ENCODE data around the gene RELCH. TPM values are rescaled to one million over a fixed set of nuclear protein-coding genes. Genes with fewer than 3 reads are reported as not detected.

Gene RELCH
- total RNA-seq, 1 donor from 2014 or later: 16.7 TPM

- no peak for TF ChIP-seq CTCF (conservative IDR thresholded peaks at IDR 0.05; ENCODE audit: low read depth, low read length)
- no peak for DNase-seq (ENCODE audit: low read depth)
- no peak overlapping the region for H3K4me3 ChIP-seq (ENCODE audit: low read depth, low read length)
Measured at GRCh38 chr18:62328586-62329525, 141.8 kb downstream of the RELCH start.

- no peak for DNase-seq (ENCODE audit: low read depth)
- H3K4me3 ChIP-seq (ENCODE audit: low read depth, low read length): no peak overlapping the region
Measured at GRCh38 chr18:62329691-62330454, 142.8 kb downstream of the RELCH start.

GRCh38 chr18:62330650-62331049, 143.6 kb downstream of the RELCH start:
- DNase-seq (ENCODE audit: low read depth): no peak
- H3K4me3 ChIP-seq (ENCODE audit: low read depth, low read length): no peak overlapping the region
- TF ChIP-seq CTCF (conservative IDR thresholded peaks at IDR 0.05; ENCODE audit: low read depth, low read length): no peak

More at GRCh38 chr18:62329691-62330454, 142.8 kb downstream of the RELCH start:
- TF ChIP-seq CTCF (conservative IDR thresholded peaks at IDR 0.05; ENCODE audit: low read depth, low read length): no peak

- no peak overlapping the region for H3K4me3 ChIP-seq (ENCODE audit: low read depth, low read length)
- no peak for DNase-seq (ENCODE audit: low read depth)
- TF ChIP-seq CTCF (conservative IDR thresholded peaks at IDR 0.05; ENCODE audit: low read depth, low read length): no peak
Measured at GRCh38 chr18:62331581-62332356, 144.7 kb downstream of the RELCH start.

GRCh38 chr18:62332431-62332830, 145.4 kb downstream of the RELCH start:
- no peak for DNase-seq (ENCODE audit: low read depth)
- TF ChIP-seq CTCF (conservative IDR thresholded peaks at IDR 0.05; ENCODE audit: low read depth, low read length): no peak
- no peak overlapping the region for H3K4me3 ChIP-seq (ENCODE audit: low read depth, low read length)

- DNase-seq (ENCODE audit: low read depth): no peak
- TF ChIP-seq CTCF (conservative IDR thresholded peaks at IDR 0.05; ENCODE audit: low read depth, low read length): no peak
- no peak overlapping the region for H3K4me3 ChIP-seq (ENCODE audit: low read depth, low read length)
Measured at GRCh38 chr18:62332964-62333695, 146.1 kb downstream of the RELCH start.

All from epithelial cell of proximal tubule (primary cell).